Right ventricle myocardium superior (tissue), 1 donor: Measurements from ENCODE around the gene SH3GL2. TPM values are rescaled to one million over a fixed set of nuclear protein-coding genes. Genes with fewer than 3 reads are reported as not detected.
"Not testable (repeated sequence)": the region's sequence is repeated elsewhere in the genome, so short reads cannot be mapped to it uniquely, and the experiment has no call there.

Source experiments
- ATAC-seq: fragments of 200-7000 bp; cut with Tn5 transposase; one replicate; pipeline ENCODE4 v1.9.1; 2020; ENCODE audit warnings: mild to moderate bottlenecking; ENCODE audit not compliant: poor library complexity
- DNase-seq: peaks from one replicate; pipeline ENCODE4 v3.0.0-alpha.2; 2020
- intact Hi-C: fragments of 100-400 bp; cut with DNase I; formaldehyde crosslinking; loops from one replicate; pipeline ENCODE4 v1.11.2; 2022
- total RNA-seq: library from RNA; stranded (reverse); fragmentation: NEBNext Ultra II Directional; extraction: Animal tissue kit (Norgen Biotek cat#: 25700); gene quantifications from one replicate; pipeline ENCODE4 v1.2.1, GENCODE V29; 2021
- donor health status: DM: no; HTN: yes; CAD: no; lungs with severe emphysema.

Gene SH3GL2
- total RNA-seq, 1 donor from 2014 or later = not detected

- no peak for DNase-seq
- ATAC-seq = no peak
- intact Hi-C loops = no loop called here
Observed at GRCh38 chr9:17725399-17726010, 146.6 kb downstream of the SH3GL2 start.

GRCh38 chr9:17726298-17726697 is 147.4 kb downstream of the SH3GL2 start:
- ATAC-seq = no peak
- no peak for DNase-seq
- intact Hi-C loops = no loop called here

GRCh38 chr9:17730899-17731298 is 152.0 kb downstream of the SH3GL2 start:
- intact Hi-C loops = no loop called here
- ATAC-seq (no peak), DNase-seq (no peak)

- DNase-seq = no peak
- no peak for ATAC-seq
- intact Hi-C loops = no loop called here
Observed at GRCh38 chr9:17731308-17731707, 152.4 kb downstream of the SH3GL2 start.

DNA sequence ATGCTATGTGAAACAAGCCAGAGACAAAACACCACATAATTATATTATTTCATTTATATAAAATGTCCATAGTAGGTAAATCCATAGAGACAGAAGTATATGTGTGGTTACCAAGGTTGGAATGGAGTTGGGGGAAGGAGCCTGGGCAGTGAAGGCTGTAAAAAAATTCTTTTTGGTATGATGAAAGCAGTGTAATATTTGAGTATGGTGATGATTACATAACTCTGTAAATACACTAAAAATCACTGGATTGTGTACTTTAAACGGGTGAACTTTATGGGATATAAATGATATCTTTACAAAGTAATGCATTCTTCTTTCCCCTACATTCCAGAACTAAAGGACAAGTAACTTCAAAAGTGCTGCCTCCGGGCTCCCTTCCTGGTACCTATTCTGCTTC is 155.8 kb downstream of the SH3GL2 start:
- intact Hi-C loops = no loop called here
- DNase-seq (no peak), ATAC-seq (no peak)

GRCh38 chr9:17735859-17736258 is 157.0 kb downstream of the SH3GL2 start:
- ATAC-seq = no peak
- intact Hi-C loops = no loop called here

DNA sequence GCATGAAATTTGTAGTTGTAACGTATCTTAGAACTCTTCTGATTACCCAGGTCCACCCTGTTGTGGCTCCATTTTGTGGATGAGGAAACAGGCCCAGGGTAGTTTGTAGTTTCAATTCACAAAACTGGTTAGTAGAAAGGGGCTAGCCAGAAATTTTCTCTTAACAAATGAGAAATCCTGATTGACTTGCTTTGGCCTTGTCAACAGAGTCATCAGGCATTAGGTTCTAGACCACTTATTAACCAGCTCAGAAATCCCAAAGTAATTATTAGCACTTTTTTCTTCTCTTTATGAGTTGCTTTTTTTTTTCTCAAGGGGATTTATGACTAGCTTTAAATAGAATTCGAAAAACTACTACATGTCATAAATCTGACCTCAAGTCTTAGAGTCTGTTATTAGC is 160.2 kb downstream of the SH3GL2 start:
- intact Hi-C loops = no loop called here

More at GRCh38 chr9:17735859-17736258, 157.0 kb downstream of the SH3GL2 start:
- no peak for DNase-seq

GRCh38 chr9:17739736-17740135 is 160.9 kb downstream of the SH3GL2 start:
- intact Hi-C loops = no loop called here
- DNase-seq (no peak), ATAC-seq (no peak)

More for the DNA sequence above, 160.2 kb downstream of the SH3GL2 start:
- DNase-seq (no peak), ATAC-seq (no peak)

- DNase-seq = no peak
Observed at GRCh38 chr9:17742067-17742466, 163.2 kb downstream of the SH3GL2 start.

GRCh38 chr9:17744786-17745185 is 165.9 kb downstream of the SH3GL2 start:
- ATAC-seq = no peak
- DNase-seq = no peak
- intact Hi-C loops = no loop called here

More at GRCh38 chr9:17742067-17742466, 163.2 kb downstream of the SH3GL2 start:
- intact Hi-C loops = no loop called here
- no peak for ATAC-seq

- ATAC-seq = no peak
- intact Hi-C loops = no loop called here
- no peak for DNase-seq
Observed at GRCh38 chr9:17750269-17750668, 171.4 kb downstream of the SH3GL2 start.

- no peak for DNase-seq
- no peak for ATAC-seq
- intact Hi-C loops = no loop called here
Observed at GRCh38 chr9:17751486-17751885, 172.6 kb downstream of the SH3GL2 start.

DNA sequence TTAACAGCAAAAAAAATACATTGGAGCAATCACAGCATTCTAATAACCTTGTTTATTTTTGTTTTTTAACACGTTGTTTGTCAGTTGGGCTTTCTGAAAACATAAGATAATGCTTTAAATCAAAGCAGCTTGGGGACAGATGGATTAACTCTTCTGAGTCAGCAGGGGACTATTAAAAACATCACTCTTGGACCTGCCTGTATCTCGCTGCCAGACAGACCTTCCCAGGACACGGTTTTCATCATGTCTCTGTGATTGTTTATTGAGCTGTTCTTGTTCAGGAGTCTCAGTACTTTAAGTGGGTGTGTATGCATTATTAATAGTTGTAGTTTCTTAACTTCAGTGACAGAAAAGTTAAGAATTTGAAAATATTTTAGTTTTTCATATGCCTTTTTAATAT is 173.2 kb downstream of the SH3GL2 start:
- intact Hi-C loops = no loop called here
- DNase-seq (no peak), ATAC-seq (no peak)

- intact Hi-C loops = no loop called here
- ATAC-seq (no peak), DNase-seq (no peak)
Observed at GRCh38 chr9:17757816-17758215, 178.9 kb downstream of the SH3GL2 start.

DNA sequence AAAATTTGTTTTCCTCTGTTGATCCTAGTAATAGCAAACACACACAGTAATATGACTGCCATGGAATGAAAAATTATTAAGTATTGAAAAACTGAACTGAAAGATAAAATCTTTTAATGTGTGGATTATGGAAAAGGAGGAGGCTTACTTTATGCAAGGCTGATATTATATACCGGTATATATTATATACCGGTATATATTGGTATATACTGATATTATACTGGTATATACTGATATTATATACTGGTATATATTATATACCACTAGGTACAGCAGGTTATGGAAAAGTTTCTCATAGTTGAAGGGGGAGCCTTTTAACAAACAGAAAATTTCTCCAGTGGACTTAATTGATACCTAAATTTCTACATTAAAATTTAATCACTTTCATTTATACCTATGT is 181.4 kb downstream of the SH3GL2 start:
- no peak for ATAC-seq
- no peak for DNase-seq
- intact Hi-C loops = no loop called here

- no peak for DNase-seq
- no peak for ATAC-seq
- intact Hi-C loops = no loop called here
Observed at GRCh38 chr9:17761984-17762676, 183.3 kb downstream of the SH3GL2 start.

- intact Hi-C loops = no loop called here
- DNase-seq = no peak
- no peak for ATAC-seq
Observed at GRCh38 chr9:17764306-17764705, 185.4 kb downstream of the SH3GL2 start.

GRCh38 chr9:17765131-17765530 is 186.3 kb downstream of the SH3GL2 start:
- intact Hi-C loops, DNase-seq, ATAC-seq: not testable (repeated sequence)

GRCh38 chr9:17772223-17772622 is 193.4 kb downstream of the SH3GL2 start:
- ATAC-seq = no peak
- intact Hi-C loops = no loop called here

DNA sequence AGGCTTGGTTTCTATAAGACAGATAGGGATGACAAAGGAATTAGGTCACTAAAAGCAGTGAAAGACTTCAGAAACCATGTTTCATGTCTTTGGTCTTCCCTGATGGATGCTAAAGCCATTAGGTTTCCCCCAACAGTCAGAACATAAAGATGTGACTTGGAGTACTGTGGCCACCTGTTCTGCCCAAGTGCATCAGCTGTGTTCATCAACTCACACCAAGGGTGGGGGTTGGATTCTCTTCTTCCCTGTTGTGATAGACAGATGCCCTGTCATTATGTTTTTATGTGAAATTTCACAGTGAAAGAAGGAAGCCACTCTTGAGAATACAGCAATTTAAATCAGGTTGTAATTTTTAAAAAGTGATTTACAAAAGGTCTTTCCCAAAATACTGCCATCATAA is 196.8 kb downstream of the SH3GL2 start:
- intact Hi-C loops = no loop called here
- ATAC-seq (no peak), DNase-seq (no peak)

More at GRCh38 chr9:17772223-17772622, 193.4 kb downstream of the SH3GL2 start:
- no peak for DNase-seq
